ENCODE results near the gene CRYAA. TPM values are rescaled to one million over a fixed set of nuclear protein-coding genes. Genes with fewer than 3 reads are reported as not detected.
"Not testable (repeated sequence)": the region's sequence is repeated elsewhere in the genome, so short reads cannot be mapped to it uniquely, and the experiment has no call there.

The CRYAA gene
- polyA plus RNA-seq, 1 donor from 2014 or later = not detected

DNA sequence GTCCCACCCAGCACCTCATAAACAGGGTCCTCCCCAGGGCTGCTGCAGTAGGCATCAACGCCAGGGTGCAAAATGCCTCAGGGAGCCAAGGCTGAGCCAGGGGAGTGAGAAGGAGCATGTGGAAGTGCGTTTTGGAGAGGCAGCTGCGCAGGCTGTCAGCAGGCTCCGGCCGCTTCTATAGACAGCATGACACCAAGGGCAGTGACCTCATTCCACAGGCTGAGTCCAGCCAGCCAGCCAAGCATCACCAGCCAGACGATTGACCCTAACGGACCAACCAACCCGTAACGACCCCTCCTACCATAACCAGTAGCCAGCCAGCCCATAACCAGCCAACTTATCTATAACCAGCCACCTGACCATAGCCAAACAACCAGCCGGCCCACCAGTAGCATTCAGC, 1.1 kb downstream of the CRYAA start:
- not testable (repeated sequence) for H3K27ac ChIP-seq (ENCODE audit: low read length); H3K4me3 ChIP-seq (ENCODE audit: low read length); H3K9me2 ChIP-seq (ENCODE audit: insufficient read depth, low read length); H3K27me3 ChIP-seq (ENCODE audit: insufficient read depth, low read depth, low read length); H3F3A ChIP-seq (ENCODE audit: insufficient read depth, low read length, poor library complexity, severe bottlenecking); H3K9me3 ChIP-seq (ENCODE audit: low read length); H3K36me3 ChIP-seq (ENCODE audit: insufficient read depth, low read length); H2AFZ ChIP-seq (ENCODE audit: low read depth, low read length); H3K79me2 ChIP-seq (replicated peaks; ENCODE audit: insufficient read depth, low read length); H3K9ac ChIP-seq (ENCODE audit: low read length); H4K20me1 ChIP-seq (ENCODE audit: insufficient read depth); H3K4me2 ChIP-seq (ENCODE audit: low read length)

DNA sequence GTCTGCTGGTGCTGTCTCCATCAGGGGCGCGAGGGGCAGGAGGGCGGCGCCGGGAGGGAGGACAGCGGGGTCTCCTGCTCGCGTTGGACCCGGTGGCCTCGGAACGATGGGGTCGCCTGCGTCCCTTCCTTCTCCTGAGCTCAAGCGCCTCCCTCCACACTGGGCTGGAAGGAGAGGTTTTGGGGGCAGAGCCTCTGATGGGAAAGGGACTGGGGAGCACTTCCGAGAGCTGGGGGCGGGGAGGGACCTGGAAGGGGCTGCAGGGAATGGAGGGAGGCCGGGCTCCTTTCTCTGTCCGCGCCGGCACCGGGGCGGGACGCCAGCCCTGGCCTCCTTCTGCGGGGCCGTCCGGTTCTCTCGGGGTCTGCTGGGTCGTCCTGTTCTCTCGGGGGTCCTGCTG, 4.0 kb downstream of the CRYAA start:
- H3K4me2 ChIP-seq (ENCODE audit: low read length); H3K27me3 ChIP-seq (ENCODE audit: insufficient read depth, low read depth, low read length); H4K20me1 ChIP-seq (ENCODE audit: insufficient read depth); H3F3A ChIP-seq (ENCODE audit: insufficient read depth, low read length, poor library complexity, severe bottlenecking); H2AFZ ChIP-seq (ENCODE audit: low read depth, low read length); H3K79me2 ChIP-seq (replicated peaks; ENCODE audit: insufficient read depth, low read length); H3K9ac ChIP-seq (ENCODE audit: low read length); H3K36me3 ChIP-seq (ENCODE audit: insufficient read depth, low read length); H3K4me3 ChIP-seq (ENCODE audit: low read length); H3K9me3 ChIP-seq (ENCODE audit: low read length); H3K9me2 ChIP-seq (ENCODE audit: insufficient read depth, low read length); H3K27ac ChIP-seq (ENCODE audit: low read length): not testable (repeated sequence)

DNA sequence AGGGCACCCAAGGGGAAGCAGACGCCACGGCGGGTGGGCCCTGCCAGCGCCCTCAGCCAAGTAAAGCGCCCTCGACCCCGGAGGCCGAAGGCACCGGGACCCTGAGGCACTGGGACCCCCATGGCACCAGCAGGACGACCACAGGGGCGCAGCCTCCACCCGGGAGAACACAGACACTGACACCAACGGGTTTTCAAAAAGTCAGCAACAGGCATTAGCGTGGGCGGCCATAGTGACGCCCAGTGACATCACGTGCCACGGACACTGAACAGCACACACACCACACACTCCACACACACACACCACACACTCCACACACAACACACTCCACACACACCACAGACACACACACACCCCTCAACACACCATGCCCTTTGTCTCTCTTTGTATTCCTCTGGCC, 4.6 kb downstream of the CRYAA start:
- not testable (repeated sequence) for H3K9me3 ChIP-seq (ENCODE audit: low read length); H3K27ac ChIP-seq (ENCODE audit: low read length); H3K4me3 ChIP-seq (ENCODE audit: low read length); H3F3A ChIP-seq (ENCODE audit: insufficient read depth, low read length, poor library complexity, severe bottlenecking); H3K4me2 ChIP-seq (ENCODE audit: low read length); H3K36me3 ChIP-seq (ENCODE audit: insufficient read depth, low read length); H2AFZ ChIP-seq (ENCODE audit: low read depth, low read length); H3K27me3 ChIP-seq (ENCODE audit: insufficient read depth, low read depth, low read length); H3K79me2 ChIP-seq (replicated peaks; ENCODE audit: insufficient read depth, low read length); H3K9ac ChIP-seq (ENCODE audit: low read length); H4K20me1 ChIP-seq (ENCODE audit: insufficient read depth); H3K9me2 ChIP-seq (ENCODE audit: insufficient read depth, low read length)

DNA sequence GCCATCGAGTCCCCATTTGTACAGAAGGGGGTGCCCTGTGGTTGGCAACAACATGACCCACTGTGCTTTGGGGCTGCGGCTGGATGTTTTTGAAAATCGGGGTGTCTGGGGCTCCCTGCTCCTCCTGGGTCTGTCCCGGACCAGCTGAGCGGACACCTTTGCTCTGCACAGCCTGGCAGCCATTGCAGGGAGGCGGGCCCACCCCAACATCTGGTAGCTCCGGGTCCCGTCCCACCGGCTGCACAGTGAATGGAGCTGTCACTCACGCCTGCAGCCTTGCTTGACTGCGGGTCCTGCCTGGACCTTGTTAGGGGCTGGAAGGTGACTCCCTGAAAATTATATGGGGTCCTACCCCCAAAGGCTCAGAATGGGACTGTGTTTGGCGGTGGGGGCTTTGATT, 5.1 kb downstream of the CRYAA start:
- H3K9ac ChIP-seq (ENCODE audit: low read length); H3K4me2 ChIP-seq (ENCODE audit: low read length); H3K36me3 ChIP-seq (ENCODE audit: insufficient read depth, low read length); H3K9me2 ChIP-seq (ENCODE audit: insufficient read depth, low read length); H2AFZ ChIP-seq (ENCODE audit: low read depth, low read length); H3K79me2 ChIP-seq (replicated peaks; ENCODE audit: insufficient read depth, low read length); H3K4me3 ChIP-seq (ENCODE audit: low read length); H3F3A ChIP-seq (ENCODE audit: insufficient read depth, low read length, poor library complexity, severe bottlenecking); H4K20me1 ChIP-seq (ENCODE audit: insufficient read depth); H3K9me3 ChIP-seq (ENCODE audit: low read length); H3K27ac ChIP-seq (ENCODE audit: low read length); H3K27me3 ChIP-seq (ENCODE audit: insufficient read depth, low read depth, low read length): not testable (repeated sequence)

DNA sequence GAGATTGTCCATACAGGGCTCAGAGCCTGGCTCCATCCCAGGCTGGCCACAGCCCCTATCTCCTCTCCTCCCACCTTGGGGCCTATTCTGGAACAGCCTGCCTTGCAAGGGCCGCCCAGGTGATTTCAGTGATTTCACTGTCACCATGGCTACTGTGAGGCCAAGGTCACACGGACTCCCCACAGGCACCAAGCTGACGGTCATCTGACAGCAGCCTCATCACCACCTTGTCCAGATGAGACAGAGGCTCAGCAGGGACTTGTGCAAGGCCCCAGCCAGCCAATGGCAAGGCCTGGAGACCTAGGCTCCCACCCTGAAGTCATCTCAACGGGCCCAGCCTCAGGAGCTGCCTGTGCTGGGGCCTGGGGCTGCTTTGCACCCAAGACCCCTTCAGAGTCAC, 6.2 kb downstream of the CRYAA start:
- H3K79me2 ChIP-seq (replicated peaks; ENCODE audit: insufficient read depth, low read length); H3K9me2 ChIP-seq (ENCODE audit: insufficient read depth, low read length); H3K36me3 ChIP-seq (ENCODE audit: insufficient read depth, low read length); H3K9ac ChIP-seq (ENCODE audit: low read length); H3K27ac ChIP-seq (ENCODE audit: low read length); H4K20me1 ChIP-seq (ENCODE audit: insufficient read depth); H3F3A ChIP-seq (ENCODE audit: insufficient read depth, low read length, poor library complexity, severe bottlenecking); H3K9me3 ChIP-seq (ENCODE audit: low read length); H2AFZ ChIP-seq (ENCODE audit: low read depth, low read length); H3K4me3 ChIP-seq (ENCODE audit: low read length); H3K27me3 ChIP-seq (ENCODE audit: insufficient read depth, low read depth, low read length); H3K4me2 ChIP-seq (ENCODE audit: low read length): not testable (repeated sequence)

DNA sequence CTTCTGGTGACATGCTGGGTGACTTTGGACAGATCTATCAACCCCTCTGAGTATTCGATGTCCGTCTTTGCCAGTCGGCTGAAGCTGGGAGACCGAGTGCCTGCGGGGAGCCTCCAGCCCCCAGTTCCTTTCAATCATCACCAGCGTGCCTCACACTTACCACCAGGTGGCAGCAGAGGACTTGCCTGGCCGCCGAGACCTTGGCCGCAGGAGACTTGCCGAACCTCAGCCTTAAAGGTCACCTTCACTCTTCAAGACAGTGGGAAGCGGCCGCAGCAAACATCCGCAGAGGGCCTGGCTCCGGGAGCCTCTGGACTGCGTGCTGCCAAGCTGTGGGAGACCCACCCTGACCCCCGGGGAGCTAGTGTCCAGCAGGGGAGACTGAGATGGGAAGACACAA, 7.8 kb downstream of the CRYAA start:
- not testable (repeated sequence) for H4K20me1 ChIP-seq (ENCODE audit: insufficient read depth); H3K36me3 ChIP-seq (ENCODE audit: insufficient read depth, low read length); H3K4me2 ChIP-seq (ENCODE audit: low read length); H3K27me3 ChIP-seq (ENCODE audit: insufficient read depth, low read depth, low read length); H3K9me3 ChIP-seq (ENCODE audit: low read length); H3K9me2 ChIP-seq (ENCODE audit: insufficient read depth, low read length); H3K79me2 ChIP-seq (replicated peaks; ENCODE audit: insufficient read depth, low read length); H3K27ac ChIP-seq (ENCODE audit: low read length); H3K4me3 ChIP-seq (ENCODE audit: low read length); H2AFZ ChIP-seq (ENCODE audit: low read depth, low read length); H3K9ac ChIP-seq (ENCODE audit: low read length); H3F3A ChIP-seq (ENCODE audit: insufficient read depth, low read length, poor library complexity, severe bottlenecking)

DNA sequence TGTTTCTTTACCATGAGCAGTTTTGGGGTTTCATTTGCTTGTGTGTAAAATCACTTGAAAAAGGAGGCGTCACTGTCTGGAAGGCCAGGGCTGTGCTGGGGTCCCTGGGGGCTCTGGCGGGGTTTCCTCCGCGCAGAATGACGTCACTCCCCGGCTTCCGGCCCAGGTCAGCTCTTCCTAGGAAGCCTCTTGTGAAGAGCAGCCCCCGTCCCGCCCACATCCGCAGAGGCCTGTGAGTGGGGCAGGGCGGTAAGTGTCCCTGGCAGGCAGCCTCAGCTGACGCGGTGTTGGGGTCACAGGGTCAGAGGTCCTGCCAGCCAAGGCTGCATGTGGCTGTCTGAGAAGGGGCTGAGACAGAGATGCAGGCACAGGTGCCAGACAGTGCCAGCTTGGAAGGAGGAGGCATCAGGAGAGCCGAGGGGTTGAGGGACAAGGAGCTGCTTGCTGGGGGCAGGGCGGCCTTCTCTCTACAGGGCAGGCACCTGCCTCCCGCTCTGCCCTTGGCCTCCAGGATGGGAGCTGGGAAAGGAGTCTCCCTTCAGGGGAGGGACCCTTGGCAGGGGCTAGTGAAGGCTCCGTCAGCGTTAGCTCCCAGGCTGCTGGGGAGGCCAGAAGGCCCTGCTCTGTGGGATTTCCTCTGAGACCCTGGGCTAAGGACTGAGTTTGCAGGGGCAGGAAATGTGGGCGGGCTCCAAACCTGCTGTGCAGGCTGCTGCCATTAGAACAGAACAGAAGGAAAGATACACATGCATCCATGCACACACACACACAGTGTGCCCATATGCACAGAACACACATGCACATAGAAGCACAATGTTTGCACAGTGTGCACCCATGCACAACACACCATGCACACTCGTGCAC, 8.5 kb downstream of the CRYAA start:
- H3K27ac ChIP-seq (ENCODE audit: low read length); H4K20me1 ChIP-seq (ENCODE audit: insufficient read depth); H3K4me3 ChIP-seq (ENCODE audit: low read length); H3K79me2 ChIP-seq (replicated peaks; ENCODE audit: insufficient read depth, low read length); H3K36me3 ChIP-seq (ENCODE audit: insufficient read depth, low read length); H3K27me3 ChIP-seq (ENCODE audit: insufficient read depth, low read depth, low read length); H3K4me2 ChIP-seq (ENCODE audit: low read length); H3K9me3 ChIP-seq (ENCODE audit: low read length); H3K9ac ChIP-seq (ENCODE audit: low read length); H3F3A ChIP-seq (ENCODE audit: insufficient read depth, low read length, poor library complexity, severe bottlenecking); H2AFZ ChIP-seq (ENCODE audit: low read depth, low read length); H3K9me2 ChIP-seq (ENCODE audit: insufficient read depth, low read length): not testable (repeated sequence)

DNA sequence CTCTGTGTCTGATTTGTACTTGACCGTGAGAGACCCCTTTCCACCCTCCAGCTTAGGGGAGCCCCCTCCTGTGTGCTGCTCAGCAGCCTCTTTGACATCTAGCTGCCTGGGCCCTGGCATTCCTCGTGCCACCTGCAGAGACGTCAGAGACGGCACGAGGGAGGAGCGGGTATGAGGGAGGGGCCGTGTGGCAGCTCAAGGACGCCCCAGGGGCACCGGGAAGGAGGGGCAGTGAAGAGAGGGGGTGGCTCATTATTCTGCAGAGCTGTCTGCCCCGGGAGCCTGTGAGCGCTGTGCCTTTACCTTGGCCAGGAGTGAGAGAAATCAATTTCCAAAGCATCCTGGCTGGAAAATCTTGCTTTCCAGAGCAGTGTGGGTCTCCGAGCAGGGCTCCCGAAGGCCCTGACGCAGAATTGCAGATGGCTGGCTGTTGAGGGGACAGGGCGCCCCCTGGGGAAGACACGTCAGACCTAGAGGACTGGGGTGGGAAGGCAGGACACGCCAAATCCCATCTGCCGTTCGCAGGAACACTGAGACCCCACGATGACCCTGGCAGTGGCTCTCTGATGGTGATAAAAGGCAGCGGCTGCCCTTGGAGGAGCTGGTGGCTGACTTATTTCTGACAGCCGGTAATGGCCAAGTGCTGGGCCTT, 9.5 kb downstream of the CRYAA start:
- not testable (repeated sequence) for H3K4me3 ChIP-seq (ENCODE audit: low read length); H3K4me2 ChIP-seq (ENCODE audit: low read length); H3K27me3 ChIP-seq (ENCODE audit: insufficient read depth, low read depth, low read length); H3K79me2 ChIP-seq (replicated peaks; ENCODE audit: insufficient read depth, low read length); H3F3A ChIP-seq (ENCODE audit: insufficient read depth, low read length, poor library complexity, severe bottlenecking); H4K20me1 ChIP-seq (ENCODE audit: insufficient read depth); H3K36me3 ChIP-seq (ENCODE audit: insufficient read depth, low read length); H2AFZ ChIP-seq (ENCODE audit: low read depth, low read length); H3K9me3 ChIP-seq (ENCODE audit: low read length); H3K27ac ChIP-seq (ENCODE audit: low read length); H3K9ac ChIP-seq (ENCODE audit: low read length); H3K9me2 ChIP-seq (ENCODE audit: insufficient read depth, low read length)

Data from neural cell (in vitro differentiated cells).